ENCODE data around the gene WDR27.
A peak's percentile ranks its signal among the peaks of the same experiment; 100 is the strongest.

WDR27 gene

DNA sequence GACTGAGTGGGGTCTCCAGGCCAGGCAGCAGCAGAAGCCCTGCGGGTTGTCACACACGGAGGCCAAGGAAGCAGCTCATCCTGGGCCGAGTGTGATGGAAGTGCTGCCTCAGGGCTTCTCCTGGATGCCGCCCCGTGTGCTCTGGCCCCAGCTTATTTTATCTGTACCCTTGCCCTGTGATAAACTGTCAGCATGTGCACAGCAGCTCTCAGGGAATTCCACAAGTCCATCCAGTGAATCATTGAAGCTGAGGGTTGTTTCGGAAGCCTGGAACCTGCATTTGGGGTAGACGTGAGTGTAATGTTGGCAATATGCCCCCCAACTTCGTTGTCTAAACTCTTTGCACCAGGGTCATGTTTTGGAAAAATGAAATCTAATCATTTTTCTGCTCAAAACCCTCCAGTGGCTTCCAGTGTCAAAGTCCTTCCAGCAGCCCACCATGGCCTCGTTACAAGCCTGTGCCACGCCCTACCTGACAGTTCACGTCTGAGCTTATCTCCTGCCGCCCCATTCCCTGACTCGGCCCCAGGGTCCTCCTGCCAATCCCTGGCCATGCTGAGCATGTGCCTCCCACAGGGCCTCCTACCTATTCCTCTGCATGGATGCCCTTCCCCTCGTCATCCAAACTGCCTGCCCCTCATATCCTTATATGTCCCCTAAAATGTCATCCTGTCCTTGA is 280.1 kb downstream of the WDR27 start:
- no peak for DNase-seq
- TF ChIP-seq, protein P1, sequence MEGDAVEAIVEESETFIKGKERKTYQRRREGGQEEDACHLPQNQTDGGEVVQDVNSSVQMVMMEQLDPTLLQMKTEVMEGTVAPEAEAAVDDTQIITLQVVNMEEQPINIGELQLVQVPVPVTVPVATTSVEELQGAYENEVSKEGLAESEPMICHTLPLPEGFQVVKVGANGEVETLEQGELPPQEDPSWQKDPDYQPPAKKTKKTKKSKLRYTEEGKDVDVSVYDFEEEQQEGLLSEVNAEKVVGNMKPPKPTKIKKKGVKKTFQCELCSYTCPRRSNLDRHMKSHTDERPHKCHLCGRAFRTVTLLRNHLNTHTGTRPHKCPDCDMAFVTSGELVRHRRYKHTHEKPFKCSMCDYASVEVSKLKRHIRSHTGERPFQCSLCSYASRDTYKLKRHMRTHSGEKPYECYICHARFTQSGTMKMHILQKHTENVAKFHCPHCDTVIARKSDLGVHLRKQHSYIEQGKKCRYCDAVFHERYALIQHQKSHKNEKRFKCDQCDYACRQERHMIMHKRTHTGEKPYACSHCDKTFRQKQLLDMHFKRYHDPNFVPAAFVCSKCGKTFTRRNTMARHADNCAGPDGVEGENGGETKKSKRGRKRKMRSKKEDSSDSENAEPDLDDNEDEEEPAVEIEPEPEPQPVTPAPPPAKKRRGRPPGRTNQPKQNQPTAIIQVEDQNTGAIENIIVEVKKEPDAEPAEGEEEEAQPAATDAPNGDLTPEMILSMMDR (IDR thresholded peaks at IDR 0.05; ENCODE audit: low read depth, low read length), result no peak
- no peaks in the 10 kb centered on the region for H3K9me3 ChIP-seq
- H3K4me1 ChIP-seq, result no peaks in the 10 kb centered on the region
- no peaks in the 10 kb centered on the region for H3K36me3 ChIP-seq
- H3K4me3 ChIP-seq (ENCODE audit: low read depth, low read length), result no peak overlapping the region
- no peaks in the 10 kb centered on the region for H3K27me3 ChIP-seq

DNA sequence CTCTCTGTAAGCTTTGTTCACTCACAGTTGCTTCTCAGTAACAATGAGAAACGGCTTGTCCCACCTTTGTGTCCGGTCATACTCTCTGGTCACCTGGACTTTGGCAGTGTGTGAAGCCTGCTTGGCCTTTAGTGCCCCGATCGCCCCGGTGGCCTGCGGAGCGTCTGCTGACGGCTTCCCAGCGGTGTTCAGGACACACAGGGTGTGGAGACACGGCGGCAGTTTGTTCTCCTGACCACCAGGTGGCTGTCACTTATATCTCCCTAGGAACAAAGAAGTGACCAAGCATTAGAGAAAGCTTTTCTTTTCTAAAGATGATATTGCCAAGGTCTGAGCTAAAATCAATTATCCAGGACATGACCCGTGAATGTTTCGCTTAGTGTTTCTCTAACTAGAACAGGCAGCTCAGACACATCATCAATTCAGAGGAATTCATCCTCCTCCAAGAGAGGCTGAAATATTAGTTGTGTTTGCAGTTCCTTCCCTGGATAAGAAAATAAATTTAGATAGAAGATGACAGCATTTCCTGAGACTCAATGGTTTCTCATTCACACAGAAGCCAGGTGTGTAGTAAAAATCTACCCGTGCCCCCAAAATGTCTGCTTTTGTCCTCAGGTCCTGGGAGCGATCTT is 280.8 kb downstream of the WDR27 start:
- TF ChIP-seq, protein P1 (IDR thresholded peaks at IDR 0.05; ENCODE audit: low read depth, low read length), result peak; percentile 40
- DNase-seq, result peak; percentile 40

DNA sequence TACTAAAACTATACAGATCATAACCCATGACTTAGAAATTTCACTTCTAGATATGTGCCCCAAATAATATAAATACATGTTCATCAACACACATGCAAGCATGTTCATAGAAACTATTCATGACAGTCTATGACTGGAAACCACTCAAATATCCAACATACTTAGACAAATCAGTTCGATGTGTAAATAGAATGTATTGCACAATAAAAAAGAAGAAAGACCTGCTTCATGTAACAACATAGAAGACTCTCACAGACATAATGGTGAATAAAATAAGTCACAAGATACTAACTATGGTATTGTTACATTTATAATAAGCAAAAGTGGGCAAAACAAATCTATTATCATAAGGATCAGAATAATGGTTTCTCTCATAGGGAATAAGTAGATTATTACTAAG is 284.7 kb downstream of the WDR27 start:
- TF ChIP-seq, protein P1 (IDR thresholded peaks at IDR 0.05; ENCODE audit: low read depth, low read length), result no peak
- H3K27me3 ChIP-seq, result no peaks in the 10 kb centered on the region
- DNase-seq, result no peak
- H3K36me3 ChIP-seq, result no peaks in the 10 kb centered on the region
- H3K9me3 ChIP-seq, result no peaks in the 10 kb centered on the region
- no peak overlapping the region for H3K4me3 ChIP-seq (ENCODE audit: low read depth, low read length)
- no peaks in the 10 kb centered on the region for H3K4me1 ChIP-seq

More for the DNA sequence above, 280.8 kb downstream of the WDR27 start:
- Histone ChIP-seq H3K36me3 (no peaks in the 10 kb centered on the region), H3K27me3 (no peaks in the 10 kb centered on the region), H3K9me3 (no peaks in the 10 kb centered on the region), H3K4me1 (no peaks in the 10 kb centered on the region), H3K4me3 (ENCODE audit: low read depth, low read length) (no peak overlapping the region)

DNA sequence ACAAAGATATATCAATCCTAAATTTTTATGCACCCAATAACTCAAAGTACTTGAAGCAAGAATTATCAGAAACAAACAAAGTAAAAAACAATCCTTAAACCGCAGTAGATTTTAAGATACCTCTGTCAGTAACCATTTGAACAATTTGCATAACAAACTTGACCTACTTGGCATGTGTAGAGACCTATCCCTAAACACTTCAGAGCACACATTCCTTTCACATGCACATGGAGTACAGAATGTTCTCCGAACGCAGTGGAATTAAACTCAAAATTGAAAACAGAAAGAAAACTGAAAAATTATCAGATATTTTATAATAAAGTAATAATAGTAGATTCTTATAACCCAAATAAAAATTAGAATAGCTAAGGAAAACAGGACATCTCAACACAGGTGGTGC is 285.6 kb downstream of the WDR27 start:
- no peaks in the 10 kb centered on the region for H3K36me3 ChIP-seq
- no peak overlapping the region for H3K4me3 ChIP-seq (ENCODE audit: low read depth, low read length)
- H3K27me3 ChIP-seq, result no peaks in the 10 kb centered on the region
- no peaks in the 10 kb centered on the region for H3K9me3 ChIP-seq
- DNase-seq, result no peak
- no peaks in the 10 kb centered on the region for H3K4me1 ChIP-seq
- TF ChIP-seq, protein P1 (IDR thresholded peaks at IDR 0.05; ENCODE audit: low read depth, low read length), result no peak

DNA sequence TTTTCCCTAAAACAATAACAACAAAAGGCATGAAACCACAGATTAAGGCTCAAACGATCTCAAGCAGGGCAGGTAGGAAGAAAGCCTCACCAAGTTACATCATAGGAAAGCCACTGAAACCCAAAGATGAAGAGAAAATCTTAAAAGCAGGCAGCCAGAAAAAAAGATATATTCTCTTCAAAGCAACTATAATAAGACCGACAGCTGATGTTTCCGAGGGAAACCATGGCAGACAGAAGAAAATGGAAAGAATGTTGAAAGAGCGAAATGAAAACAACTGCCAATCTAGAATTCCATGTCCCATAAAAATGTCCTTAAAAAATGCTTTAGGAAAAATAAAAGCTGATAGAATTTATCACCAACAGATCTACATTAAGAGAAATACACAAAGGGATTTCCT is 286.6 kb downstream of the WDR27 start:
- TF ChIP-seq, protein P1 (IDR thresholded peaks at IDR 0.05; ENCODE audit: low read depth, low read length), result no peak
- Histone ChIP-seq H3K36me3 (no peaks in the 10 kb centered on the region), H3K9me3 (no peaks in the 10 kb centered on the region), H3K4me3 (ENCODE audit: low read depth, low read length) (no peak overlapping the region), H3K4me1 (no peaks in the 10 kb centered on the region), H3K27me3 (no peaks in the 10 kb centered on the region)
- no peak for DNase-seq

GRCh38 chr6:169411722-169412121 is 290.1 kb downstream of the WDR27 start:
- no peak overlapping the region for H3K4me3 ChIP-seq (ENCODE audit: low read depth, low read length)
- no peak for DNase-seq
- no peaks in the 10 kb centered on the region for H3K36me3 ChIP-seq
- no peaks in the 10 kb centered on the region for H3K4me1 ChIP-seq
- TF ChIP-seq, protein P1 (IDR thresholded peaks at IDR 0.05; ENCODE audit: low read depth, low read length), result no peak
- H3K9me3 ChIP-seq, result no peaks in the 10 kb centered on the region; the same call in 1 of the 2 replicates
- H3K27me3 ChIP-seq, result no peaks in the 10 kb centered on the region

Measured in BE2C (cell line).